HEK293 (cell line): ENCODE measurements around the gene NPPB.
"Not testable (repeated sequence)": the region's sequence is repeated elsewhere in the genome, so short reads cannot be mapped to it uniquely, and the experiment has no call there.

Source experiments
- HOXC10 ChIP-seq: sonication (generic); formaldehyde crosslinking; IDR thresholded peaks from 2 replicates; pipeline ENCODE4 v1.8.1; 2023; ENCODE audit warnings: mild to moderate bottlenecking, missing genetic modification reagents
- SALL2 ChIP-seq: fragments of 450-650 bp; formaldehyde crosslinking; IDR thresholded peaks from 2 replicates; pipeline ENCODE4 v1.5.0; 2017; ENCODE audit warnings: missing biosample characterization, mild to moderate bottlenecking, missing genetic modification characterization, borderline replicate concordance
- ZNF121 ChIP-seq: fragments of 450-650 bp; formaldehyde crosslinking; IDR thresholded peaks from 2 replicates; pipeline ENCODE4 v1.5.1; 2016; ENCODE audit warnings: missing biosample characterization, missing genetic modification characterization
- ZNF132 ChIP-seq: fragments of 450-650 bp; formaldehyde crosslinking; IDR thresholded peaks from 2 replicates; pipeline ENCODE4 v1.5.1; 2017; ENCODE audit warnings: missing biosample characterization, missing genetic modification characterization, borderline replicate concordance
- ZNF138 ChIP-seq: fragments of 450-650 bp; formaldehyde crosslinking; IDR thresholded peaks from 2 replicates; pipeline ENCODE4 v1.5.1; 2016; ENCODE audit warnings: missing biosample characterization, missing genetic modification characterization, borderline replicate concordance
- ZNF426 ChIP-seq: fragments of 450-650 bp; formaldehyde crosslinking; IDR thresholded peaks from 2 replicates; pipeline ENCODE4 v1.5.1; 2017; ENCODE audit warnings: missing biosample characterization, missing genetic modification characterization, mild to moderate bottlenecking, inconsistent platforms, moderate library complexity
- ZNF513 ChIP-seq: fragments of 450-650 bp; IDR thresholded peaks from 2 replicates; pipeline ENCODE4 v1.5.1; 2018; ENCODE audit warnings: missing biosample characterization, missing genetic modification characterization
- ZNF558 ChIP-seq: fragments of 450-650 bp; formaldehyde crosslinking; IDR thresholded peaks from 2 replicates; pipeline ENCODE4 v1.5.1; 2016; ENCODE audit warnings: missing biosample characterization, missing genetic modification characterization
- TF ChIP-seq, protein P1 (sequence below): fragments of 450-650 bp; formaldehyde crosslinking; IDR thresholded peaks from 2 replicates; pipeline ENCODE4 v1.5.1; 2016; ENCODE audit warnings: missing biosample characterization, missing genetic modification characterization
- TF ChIP-seq, protein P2 (sequence below): fragments of 450-650 bp; formaldehyde crosslinking; IDR thresholded peaks from 2 replicates; pipeline ENCODE4 v1.5.1; 2016; ENCODE audit warnings: missing biosample characterization, missing genetic modification characterization
- TF ChIP-seq, protein P3 (sequence below): fragments of 450-650 bp; formaldehyde crosslinking; IDR thresholded peaks from 2 replicates; pipeline ENCODE4 v1.5.1; 2016; ENCODE audit warnings: missing biosample characterization, missing genetic modification characterization

- TF ChIP-seq, protein P1, sequence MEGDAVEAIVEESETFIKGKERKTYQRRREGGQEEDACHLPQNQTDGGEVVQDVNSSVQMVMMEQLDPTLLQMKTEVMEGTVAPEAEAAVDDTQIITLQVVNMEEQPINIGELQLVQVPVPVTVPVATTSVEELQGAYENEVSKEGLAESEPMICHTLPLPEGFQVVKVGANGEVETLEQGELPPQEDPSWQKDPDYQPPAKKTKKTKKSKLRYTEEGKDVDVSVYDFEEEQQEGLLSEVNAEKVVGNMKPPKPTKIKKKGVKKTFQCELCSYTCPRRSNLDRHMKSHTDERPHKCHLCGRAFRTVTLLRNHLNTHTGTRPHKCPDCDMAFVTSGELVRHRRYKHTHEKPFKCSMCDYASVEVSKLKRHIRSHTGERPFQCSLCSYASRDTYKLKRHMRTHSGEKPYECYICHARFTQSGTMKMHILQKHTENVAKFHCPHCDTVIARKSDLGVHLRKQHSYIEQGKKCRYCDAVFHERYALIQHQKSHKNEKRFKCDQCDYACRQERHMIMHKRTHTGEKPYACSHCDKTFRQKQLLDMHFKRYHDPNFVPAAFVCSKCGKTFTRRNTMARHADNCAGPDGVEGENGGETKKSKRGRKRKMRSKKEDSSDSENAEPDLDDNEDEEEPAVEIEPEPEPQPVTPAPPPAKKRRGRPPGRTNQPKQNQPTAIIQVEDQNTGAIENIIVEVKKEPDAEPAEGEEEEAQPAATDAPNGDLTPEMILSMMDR (tag by site-specific recombination), result not testable (repeated sequence)
- not testable (repeated sequence) for TF ChIP-seq ZNF121; ZNF513 (tag by site-specific recombination); ZNF132; SALL2 (tag by site-specific recombination); ZNF558 (tag by site-specific recombination); ZNF138 (tag by site-specific recombination); HOXC10 (CRISPR knock-in tag); ZNF426 (tag by site-specific recombination)
- TF ChIP-seq, protein P2, sequence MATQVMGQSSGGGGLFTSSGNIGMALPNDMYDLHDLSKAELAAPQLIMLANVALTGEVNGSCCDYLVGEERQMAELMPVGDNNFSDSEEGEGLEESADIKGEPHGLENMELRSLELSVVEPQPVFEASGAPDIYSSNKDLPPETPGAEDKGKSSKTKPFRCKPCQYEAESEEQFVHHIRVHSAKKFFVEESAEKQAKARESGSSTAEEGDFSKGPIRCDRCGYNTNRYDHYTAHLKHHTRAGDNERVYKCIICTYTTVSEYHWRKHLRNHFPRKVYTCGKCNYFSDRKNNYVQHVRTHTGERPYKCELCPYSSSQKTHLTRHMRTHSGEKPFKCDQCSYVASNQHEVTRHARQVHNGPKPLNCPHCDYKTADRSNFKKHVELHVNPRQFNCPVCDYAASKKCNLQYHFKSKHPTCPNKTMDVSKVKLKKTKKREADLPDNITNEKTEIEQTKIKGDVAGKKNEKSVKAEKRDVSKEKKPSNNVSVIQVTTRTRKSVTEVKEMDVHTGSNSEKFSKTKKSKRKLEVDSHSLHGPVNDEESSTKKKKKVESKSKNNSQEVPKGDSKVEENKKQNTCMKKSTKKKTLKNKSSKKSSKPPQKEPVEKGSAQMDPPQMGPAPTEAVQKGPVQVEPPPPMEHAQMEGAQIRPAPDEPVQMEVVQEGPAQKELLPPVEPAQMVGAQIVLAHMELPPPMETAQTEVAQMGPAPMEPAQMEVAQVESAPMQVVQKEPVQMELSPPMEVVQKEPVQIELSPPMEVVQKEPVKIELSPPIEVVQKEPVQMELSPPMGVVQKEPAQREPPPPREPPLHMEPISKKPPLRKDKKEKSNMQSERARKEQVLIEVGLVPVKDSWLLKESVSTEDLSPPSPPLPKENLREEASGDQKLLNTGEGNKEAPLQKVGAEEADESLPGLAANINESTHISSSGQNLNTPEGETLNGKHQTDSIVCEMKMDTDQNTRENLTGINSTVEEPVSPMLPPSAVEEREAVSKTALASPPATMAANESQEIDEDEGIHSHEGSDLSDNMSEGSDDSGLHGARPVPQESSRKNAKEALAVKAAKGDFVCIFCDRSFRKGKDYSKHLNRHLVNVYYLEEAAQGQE (tag by site-specific recombination), result not testable (repeated sequence)
- TF ChIP-seq, protein P3, sequence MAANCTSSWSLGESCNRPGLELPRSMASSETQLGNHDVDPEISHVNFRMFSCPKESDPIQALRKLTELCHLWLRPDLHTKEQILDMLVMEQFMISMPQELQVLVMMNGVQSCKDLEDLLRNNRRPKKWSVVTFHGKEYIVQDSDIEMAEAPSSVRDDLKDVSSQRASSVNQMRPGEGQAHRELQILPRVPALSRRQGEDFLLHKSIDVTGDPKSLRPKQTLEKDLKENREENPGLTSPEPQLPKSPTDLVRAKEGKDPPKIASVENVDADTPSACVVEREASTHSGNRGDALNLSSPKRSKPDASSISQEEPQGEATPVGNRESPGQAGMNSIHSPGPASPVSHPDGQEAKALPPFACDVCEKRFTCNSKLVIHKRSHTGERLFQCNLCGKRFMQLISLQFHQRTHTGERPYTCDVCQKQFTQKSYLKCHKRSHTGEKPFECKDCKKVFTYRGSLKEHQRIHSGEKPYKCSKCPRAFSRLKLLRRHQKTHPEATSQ (tag by site-specific recombination), result not testable (repeated sequence)
Measured at GRCh38 chr1:11901446-11901845, 42.7 kb upstream of the NPPB start.
